DND-41 (cell line): ENCODE results near the gene COL8A2.

Experiments used
- ATAC-seq: fragments of 200-7000 bp; cut with Tn5 transposase; 3 replicates; pipeline ENCODE4 v1.9.1; 2021; ENCODE audit warnings: low read depth; ENCODE audit not compliant: insufficient read depth
- DNase-seq: peaks from one replicate; pipeline ENCODE4 v3.0.0-alpha.2; 2020
- H2AFZ ChIP-seq: 2 replicates; pipeline ENCODE4 v1.6.0; 2012; ENCODE audit warnings: low read depth, low read length
- H3K27ac ChIP-seq: 2 replicates; pipeline ENCODE4 v1.5.1; 2012; ENCODE audit warnings: low read length, inconsistent platforms
- H3K27me3 ChIP-seq: fragments of 200-600 bp; sonication (generic); 2 replicates; pipeline ENCODE4 v1.6.0; 2012; ENCODE audit warnings: low read length, mild to moderate bottlenecking, inconsistent platforms; ENCODE audit not compliant: insufficient read depth, poor library complexity
- H3K36me3 ChIP-seq: 2 replicates; pipeline ENCODE4 v1.5.1; 2012; ENCODE audit warnings: low read length, inconsistent platforms; ENCODE audit not compliant: insufficient read depth
- H3K4me1 ChIP-seq: 2 replicates; pipeline ENCODE4 v1.5.1; 2012; ENCODE audit warnings: mild to moderate bottlenecking, low read length; ENCODE audit not compliant: insufficient read depth
- H3K4me2 ChIP-seq: 2 replicates; pipeline ENCODE4 v1.6.0; 2012; ENCODE audit warnings: mild to moderate bottlenecking, moderate library complexity, low read length, inconsistent platforms; ENCODE audit not compliant: insufficient read depth
- H3K4me3 ChIP-seq, 2 experiments: fragments of 200-600 bp in 1 of 2; shearing (Covaris generic) in 1 of 2; 2 replicates each; pipeline ENCODE4 v1.5.1; 2012 to 2016; ENCODE audit warnings: inconsistent platforms in 2 of 2, low read length in 2 of 2, mild to moderate bottlenecking in 2 of 2, low read depth in 1 of 2, moderate library complexity in 1 of 2
- H3K79me2 ChIP-seq: 2 replicates; pipeline ENCODE4 v1.6.0; 2012; ENCODE audit warnings: low read length, inconsistent platforms; ENCODE audit not compliant: insufficient read depth
- H3K9ac ChIP-seq: 2 replicates; pipeline ENCODE4 v1.6.0; 2012; ENCODE audit warnings: low read depth, mild to moderate bottlenecking, inconsistent platforms, low read length, moderate library complexity
- H3K9me3 ChIP-seq: 2 replicates; pipeline ENCODE4 v1.5.1; 2012; ENCODE audit warnings: low read length, moderate library complexity, mild to moderate bottlenecking, inconsistent platforms; ENCODE audit not compliant: insufficient read depth, severe bottlenecking
- H4K20me1 ChIP-seq: 2 replicates; pipeline ENCODE4 v1.6.0; 2012; ENCODE audit warnings: low read length; ENCODE audit not compliant: insufficient read depth
- CTCF ChIP-seq: IDR thresholded peaks from 2 replicates; pipeline ENCODE4 v1.5.1; 2012; ENCODE audit warnings: borderline replicate concordance, low read length, moderate library complexity, mild to moderate bottlenecking; ENCODE audit not compliant: poor library complexity, severe bottlenecking; ENCODE audit errors: extremely low read depth
- EZH2 ChIP-seq: IDR thresholded peaks from 3 replicates; pipeline ENCODE4 v1.6.1; 2012; ENCODE audit warnings: borderline replicate concordance, low read depth, mild to moderate bottlenecking, moderate library complexity, low read length, inconsistent platforms; ENCODE audit not compliant: severe bottlenecking

The COL8A2 gene

GRCh38 chr1:36149973-36150295, 24.9 kb upstream of the COL8A2 start:
- Histone ChIP-seq H3K79me2 (peaks cover 37% of the 10 kb centered on the region), H3K36me3 (peaks cover 12% of the 10 kb centered on the region), H3K27ac (peak overlapping the region; percentile 62), H3K9ac (peak overlapping the region; percentile 72), H4K20me1 (no peaks in the 10 kb centered on the region), H3K4me2 (peak overlapping the region; percentile 81), H3K4me3 (peak overlapping the region in 1 of 2 experiments; percentile 92; a peak in 2 of 4 replicates), H3K4me1 (peaks cover 57% of the 10 kb centered on the region), H2AFZ (peak overlapping the region; percentile 78), H3K9me3 (no peaks in the 10 kb centered on the region), H3K27me3 (no peaks in the 10 kb centered on the region)
- DNase-seq, result no peak
- TF ChIP-seq CTCF (no peak), EZH2 (no peak)
- no peak for ATAC-seq

- H3K79me2 ChIP-seq, result peaks cover 39% of the 10 kb centered on the region
- peaks cover 52% of the 10 kb centered on the region for H3K4me1 ChIP-seq
- TF ChIP-seq CTCF (peak; percentile 100), EZH2 (no peak)
- peak within 1 kb of the TSS; percentile 60 to 92 for H3K4me3 ChIP-seq
- ATAC-seq, result peak; percentile 96
- H3K36me3 ChIP-seq, result peaks cover 12% of the 10 kb centered on the region
- H3K9me3 ChIP-seq, result no peaks in the 10 kb centered on the region
- H3K4me2 ChIP-seq, result peak within 1 kb of the TSS; percentile 81
- H4K20me1 ChIP-seq, result 0 out of 2 replicates have a peak, but pooled peaks cover 4% of the 10 kb centered on the region
- peak within 1 kb of the TSS; percentile 72 for H3K9ac ChIP-seq
- H3K27me3 ChIP-seq, result no peaks in the 10 kb centered on the region
- peak within 1 kb of the TSS; percentile 79 for H3K27ac ChIP-seq
- H2AFZ ChIP-seq, result peak within 1 kb of the TSS; percentile 78
- DNase-seq, result peak; percentile 100
These were observed 24.4 kb upstream of the COL8A2 start, which contains the start of gene TRAPPC3 for GRCh38 chr1:36149237-36149972. TSS of gene TRAPPC3 (minus strand) at chr1:36149486. CDS start at chr1:36149378, 108 bp downstream.

DNA sequence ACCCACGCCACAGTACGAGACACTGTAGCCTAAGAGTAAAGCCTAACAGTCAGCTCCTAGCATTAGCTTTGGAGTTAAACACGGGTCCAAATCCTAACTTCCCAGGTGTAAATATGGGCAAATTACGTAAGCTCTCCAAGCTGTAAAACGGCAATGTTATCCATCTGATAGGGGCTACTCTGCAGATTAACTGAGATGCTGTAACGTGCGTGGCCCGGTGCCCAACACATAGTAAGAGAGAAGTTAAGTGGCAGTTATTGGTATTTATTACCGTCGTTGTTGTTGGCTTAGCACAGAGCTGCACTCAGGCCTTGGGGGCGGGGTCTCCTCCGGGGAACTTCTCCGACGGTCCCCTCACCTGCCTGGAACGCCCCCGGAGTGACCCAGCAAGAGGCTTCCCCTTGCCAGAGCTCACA, 23.8 kb upstream of the COL8A2 start:
- DNase-seq (no peak), ATAC-seq (no peak)
- peak overlapping the region; percentile 60 to 92 for H3K4me3 ChIP-seq
- peaks cover 52% of the 10 kb centered on the region for H3K4me1 ChIP-seq
- no peaks in the 10 kb centered on the region for H3K9me3 ChIP-seq
- peaks cover 12% of the 10 kb centered on the region for H3K36me3 ChIP-seq
- peaks cover 43% of the 10 kb centered on the region for H3K79me2 ChIP-seq
- H2AFZ ChIP-seq, result peak overlapping the region; percentile 78
- no peak for TF ChIP-seq EZH2
- TF ChIP-seq CTCF, result no peak
- peak overlapping the region; percentile 79 for H3K27ac ChIP-seq
- H3K27me3 ChIP-seq, result no peaks in the 10 kb centered on the region
- H3K4me2 ChIP-seq, result peak overlapping the region; percentile 81
- 0 out of 2 replicates have a peak, but pooled peaks cover 6% of the 10 kb centered on the region for H4K20me1 ChIP-seq
- peak overlapping the region; percentile 72 for H3K9ac ChIP-seq
